K562 (cell line): Measurements from ENCODE around the gene CLCF1.

Experiments
- MYBL2 ChIP-seq, 2 experiments: fragments of 450-650 bp in 1 of 2; sonication (generic) in 1 of 2; formaldehyde crosslinking in 1 of 2; IDR thresholded peaks; 2 replicates each; pipeline versions ENCODE4 v1.6.1 to v1.8.1; 2017 to 2022; ENCODE audit warnings: borderline replicate concordance in 1 of 2, inconsistent platforms in 1 of 2, low read depth in 1 of 2, mild to moderate bottlenecking in 1 of 2, missing genetic modification reagents in 1 of 2, moderate library complexity in 1 of 2
- NFE2 ChIP-seq: IDR thresholded peaks from 2 replicates; pipeline ENCODE4 v1.6.1; 2014; ENCODE audit warnings: antibody characterized with exemption, low read depth
- NFIC ChIP-seq: fragments of 450-650 bp; IDR thresholded peaks from 2 replicates; pipeline ENCODE4 v1.6.1; 2017; ENCODE audit warnings: mild to moderate bottlenecking, inconsistent platforms
- NR1H2 ChIP-seq: sonication (generic); formaldehyde crosslinking; IDR thresholded peaks from 2 replicates; pipeline ENCODE4 v1.4.0; 2020; ENCODE audit warnings: mild to moderate bottlenecking, missing genetic modification reagents
- POLR2AphosphoS2 ChIP-seq: IDR thresholded peaks from 2 replicates; pipeline ENCODE4 v1.6.1; 2012; ENCODE audit warnings: low read length, improper control_type of control experiment
- POLR2AphosphoS5 ChIP-seq: IDR thresholded peaks from 2 replicates; pipeline ENCODE4 v1.6.1; 2011; ENCODE audit warnings: mild to moderate bottlenecking, low read depth, low read length, moderate library complexity; ENCODE audit not compliant: control insufficient read depth, insufficient read depth
- SREBF1 ChIP-seq: fragments of 150-350 bp; IDR thresholded peaks from 2 replicates; pipeline ENCODE4 v1.6.1; 2014; ENCODE audit warnings: antibody characterized with exemption, low read depth, low read length, borderline replicate concordance
- TEAD2 ChIP-seq: fragments of 450-650 bp; IDR thresholded peaks from 2 replicates; pipeline ENCODE4 v1.6.1; 2016; ENCODE audit warnings: missing genetic modification characterization, control low read depth, missing compliant biosample characterization
- ZNF224 ChIP-seq: sonication (generic); formaldehyde crosslinking; IDR thresholded peaks from 2 replicates; pipeline ENCODE4 v1.8.0; 2022; ENCODE audit warnings: mild to moderate bottlenecking, missing genetic modification reagents
- TF ChIP-seq, protein P1 (sequence below): fragments of 250-450 bp; sonication (Bioruptor Pico); IDR thresholded peaks from 2 replicates; pipeline ENCODE4 v1.5.0; 2021; ENCODE audit warnings: mild to moderate bottlenecking, moderate library complexity

GRCh38 chr11:67417425-67417824 is 44.0 kb upstream of the CLCF1 start:
- TF ChIP-seq NFE2 (no peak), NR1H2 (CRISPR knock-in tag) (no peak), TEAD2 (tag) (no peak), ZNF224 (CRISPR knock-in tag) (no peak), NFIC (no peak), POLR2AphosphoS5 (no peak), SREBF1 (no peak), POLR2AphosphoS2 (no peak), MYBL2 (IDR thresholded peaks at IDR 0.05; ENCODE audit: low read depth) (no peak), MYBL2 (CRISPR knock-in tag; IDR thresholded peaks at IDR 0.05; ENCODE audit: borderline replicate concordance) (no peak)
- TF ChIP-seq, protein P1, sequence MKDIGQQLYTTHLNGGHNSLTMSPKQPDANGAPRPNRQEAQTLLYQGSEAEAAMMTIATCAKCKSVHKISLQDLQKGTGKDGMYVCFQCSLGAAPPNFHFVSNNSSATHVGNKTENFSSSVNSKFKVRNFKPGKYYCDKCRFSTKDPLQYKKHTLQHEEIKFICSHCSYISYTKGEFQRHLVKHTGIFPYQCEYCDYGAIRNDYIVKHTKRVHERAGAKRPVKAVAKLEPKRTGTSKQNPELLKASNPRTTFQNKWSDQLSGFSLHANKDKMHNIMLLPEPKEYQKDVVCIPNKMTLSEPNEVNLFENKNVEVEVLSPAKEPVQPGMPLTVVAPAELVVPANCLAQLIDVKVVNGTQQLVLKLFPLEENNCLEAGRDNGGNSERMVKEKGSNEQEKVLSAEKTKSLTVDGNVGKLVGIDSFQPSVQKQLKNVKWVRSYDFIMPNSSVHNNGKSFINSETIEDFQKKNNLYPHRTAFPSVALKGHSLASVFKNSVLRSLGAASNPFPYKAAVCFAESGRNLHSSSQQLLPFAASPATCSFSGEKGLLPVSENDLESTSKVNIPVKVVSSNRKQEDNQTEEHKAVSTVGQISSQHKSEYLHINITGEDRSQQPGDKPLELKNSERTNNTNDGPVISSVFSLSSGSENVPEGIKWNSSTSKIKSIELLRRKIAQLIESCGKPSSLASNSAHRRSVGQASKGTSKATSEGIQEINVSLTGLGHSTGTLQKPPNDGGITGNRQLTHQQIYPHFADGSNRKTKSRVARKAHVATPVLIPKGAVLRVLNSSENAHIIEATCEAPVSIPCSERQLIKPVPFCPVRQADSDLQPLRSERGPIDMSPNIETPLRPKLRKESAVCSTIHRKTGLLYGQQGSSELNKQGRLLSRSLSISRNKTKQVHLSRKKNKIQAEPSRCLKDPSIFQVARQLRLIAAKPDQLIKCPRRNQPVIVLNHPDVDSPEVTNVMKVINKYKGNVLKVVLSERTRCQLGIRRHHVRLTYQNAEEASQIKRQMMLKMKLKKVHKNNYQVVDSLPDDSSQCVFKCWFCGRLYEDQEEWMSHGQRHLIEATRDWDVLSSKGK (CRISPR knock-in tag), result no peak
